Astrocyte (in vitro differentiated cells and primary cell): ENCODE results near the gene PAXIP1. TPM values are rescaled to one million over a fixed set of nuclear protein-coding genes. Genes with fewer than 3 reads are reported as not detected.
A peak's percentile ranks its signal among the peaks of the same experiment; 100 is the strongest.

Source experiments
- DNase-seq: peaks from one replicate; pipeline ENCODE4 v3.0.0-alpha.2; 2010; ENCODE audit warnings: low read depth
- FAIRE-seq: peaks from 2 replicates; lab custom pipeline; 2011; peaks lifted over from hg19 to GRCh38; lab: Jason Lieb, UNC
- H2AFZ ChIP-seq: 2 replicates; pipeline ENCODE4 v1.6.0; 2012; ENCODE audit warnings: low read depth, low read length, inconsistent platforms
- H3K27ac ChIP-seq: 2 replicates; pipeline ENCODE4 v1.5.1; 2011; ENCODE audit warnings: low read depth, low read length, inconsistent platforms
- H3K27me3 ChIP-seq: 2 replicates; pipeline ENCODE4 v1.6.0; 2011; ENCODE audit warnings: low read length, inconsistent platforms; ENCODE audit not compliant: insufficient read depth
- H3K36me3 ChIP-seq: 2 replicates; pipeline ENCODE4 v1.5.1; 2011; ENCODE audit warnings: low read length, inconsistent platforms; ENCODE audit not compliant: insufficient read depth
- H3K4me1 ChIP-seq: 2 replicates; pipeline ENCODE4 v1.5.1; 2011; ENCODE audit warnings: low read length, inconsistent platforms; ENCODE audit not compliant: insufficient read depth
- H3K4me2 ChIP-seq: 2 replicates; pipeline ENCODE4 v1.6.0; 2012; ENCODE audit warnings: low read length, inconsistent platforms
- H3K4me3 ChIP-seq: 2 replicates; pipeline ENCODE4 v1.5.1; 2011; ENCODE audit warnings: low read depth, mild to moderate bottlenecking, low read length, inconsistent platforms; ENCODE audit not compliant: insufficient read depth
- H3K79me2 ChIP-seq: 2 replicates; pipeline ENCODE4 v1.6.0; 2012; ENCODE audit warnings: mild to moderate bottlenecking, low read length, inconsistent platforms; ENCODE audit not compliant: insufficient read depth
- H3K9ac ChIP-seq: 2 replicates; pipeline ENCODE4 v1.6.0; 2012; ENCODE audit warnings: mild to moderate bottlenecking, low read length, inconsistent platforms
- H3K9me3 ChIP-seq: 2 replicates; pipeline ENCODE4 v1.5.1; 2012; ENCODE audit warnings: low read depth, mild to moderate bottlenecking, low read length, inconsistent platforms; ENCODE audit not compliant: insufficient read depth
- H4K20me1 ChIP-seq: 2 replicates; pipeline ENCODE4 v1.6.0; 2012; ENCODE audit warnings: low read length, inconsistent platforms; ENCODE audit not compliant: insufficient read depth
- H3K27ac Mint-ChIP-seq: one replicate; pipeline ENCODE4 v1.8.0; 2021; ENCODE audit warnings: mild to moderate bottlenecking, mixed read lengths; ENCODE audit not compliant: unreplicated experiment
- H3K27me3 Mint-ChIP-seq: one replicate; pipeline ENCODE4 v1.8.0; 2021; ENCODE audit warnings: low read depth, mixed read lengths; ENCODE audit not compliant: unreplicated experiment
- H3K36me3 Mint-ChIP-seq: one replicate; pipeline ENCODE4 v1.8.0; 2021; ENCODE audit warnings: low read depth, mixed read lengths; ENCODE audit not compliant: unreplicated experiment
- H3K4me1 Mint-ChIP-seq: one replicate; pipeline ENCODE4 v1.8.0; 2021; ENCODE audit warnings: low read depth, mixed read lengths; ENCODE audit not compliant: unreplicated experiment
- H3K4me3 Mint-ChIP-seq: one replicate; pipeline ENCODE4 v1.8.0; 2021; ENCODE audit warnings: mild to moderate bottlenecking, moderate library complexity, mixed read lengths; ENCODE audit not compliant: unreplicated experiment
- H3K9me3 Mint-ChIP-seq: one replicate; pipeline ENCODE4 v1.8.0; 2021; ENCODE audit warnings: mild to moderate bottlenecking, mixed read lengths; ENCODE audit not compliant: unreplicated experiment
- EZH2 ChIP-seq: IDR thresholded peaks from 2 replicates; pipeline ENCODE4 v1.6.1; 2012; ENCODE audit warnings: mild to moderate bottlenecking, low read length, inconsistent platforms; ENCODE audit not compliant: insufficient read depth
- total RNA-seq: library from RNA; stranded (reverse); gene quantifications from 2 replicates; pipeline ENCODE4 v1.2.1, GENCODE V29; 2021
- TF ChIP-seq, protein P1 (sequence below): IDR thresholded peaks from 2 replicates; pipeline ENCODE4 v1.5.1; 2011; ENCODE audit warnings: low read depth, mild to moderate bottlenecking, inconsistent platforms, low read length, moderate library complexity; ENCODE audit not compliant: insufficient read depth

The PAXIP1 gene
- total RNA-seq, 1 donor from 2014 or later, result 12.7 TPM

DNA sequence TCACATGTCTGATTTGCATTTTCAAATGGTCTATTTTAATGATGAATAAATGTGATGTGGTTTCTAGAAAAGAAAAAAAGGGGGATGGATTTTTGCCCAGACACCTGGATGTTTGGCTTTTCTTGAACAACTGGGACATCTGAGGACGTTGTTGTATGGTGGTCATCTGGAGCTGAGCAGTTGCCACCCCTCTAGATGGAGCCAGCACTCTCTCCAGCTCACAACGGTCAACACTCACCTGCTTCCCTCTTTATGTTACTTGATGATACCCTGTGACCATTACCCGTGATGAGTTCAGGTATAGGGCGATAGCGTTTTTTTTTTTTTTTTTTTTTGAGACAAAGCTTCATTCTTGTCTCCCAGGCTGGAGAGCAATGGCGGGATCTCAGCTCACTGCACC is 30.1 kb upstream of the PAXIP1 start:
- H3K4me1 ChIP-seq, result no peaks in the 10 kb centered on the region

GRCh38 chr7:155027879-155028278 is 25.0 kb upstream of the PAXIP1 start:
- no peaks in the 10 kb centered on the region for H3K4me1 Mint-ChIP-seq
- no peak for TF ChIP-seq EZH2
- TF ChIP-seq, protein P1, sequence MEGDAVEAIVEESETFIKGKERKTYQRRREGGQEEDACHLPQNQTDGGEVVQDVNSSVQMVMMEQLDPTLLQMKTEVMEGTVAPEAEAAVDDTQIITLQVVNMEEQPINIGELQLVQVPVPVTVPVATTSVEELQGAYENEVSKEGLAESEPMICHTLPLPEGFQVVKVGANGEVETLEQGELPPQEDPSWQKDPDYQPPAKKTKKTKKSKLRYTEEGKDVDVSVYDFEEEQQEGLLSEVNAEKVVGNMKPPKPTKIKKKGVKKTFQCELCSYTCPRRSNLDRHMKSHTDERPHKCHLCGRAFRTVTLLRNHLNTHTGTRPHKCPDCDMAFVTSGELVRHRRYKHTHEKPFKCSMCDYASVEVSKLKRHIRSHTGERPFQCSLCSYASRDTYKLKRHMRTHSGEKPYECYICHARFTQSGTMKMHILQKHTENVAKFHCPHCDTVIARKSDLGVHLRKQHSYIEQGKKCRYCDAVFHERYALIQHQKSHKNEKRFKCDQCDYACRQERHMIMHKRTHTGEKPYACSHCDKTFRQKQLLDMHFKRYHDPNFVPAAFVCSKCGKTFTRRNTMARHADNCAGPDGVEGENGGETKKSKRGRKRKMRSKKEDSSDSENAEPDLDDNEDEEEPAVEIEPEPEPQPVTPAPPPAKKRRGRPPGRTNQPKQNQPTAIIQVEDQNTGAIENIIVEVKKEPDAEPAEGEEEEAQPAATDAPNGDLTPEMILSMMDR, result no peak
- Histone ChIP-seq H3K4me2 (no peak overlapping the region), H3K36me3 (no peaks in the 10 kb centered on the region), H2AFZ (no peak overlapping the region), H3K27ac (no peak overlapping the region), H3K9ac (no peak overlapping the region), H3K79me2 (no peaks in the 10 kb centered on the region), H3K27me3 (no peaks in the 10 kb centered on the region), H3K4me3 (no peak overlapping the region), H4K20me1 (no peaks in the 10 kb centered on the region), H3K9me3 (no peaks in the 10 kb centered on the region), H3K4me1 (no peaks in the 10 kb centered on the region)
- FAIRE-seq (no peak), DNase-seq (no peak)
- peaks cover 5% of the 10 kb centered on the region for H3K9me3 Mint-ChIP-seq
- no peak overlapping the region for H3K4me3 Mint-ChIP-seq
- H3K27ac Mint-ChIP-seq, result no peak overlapping the region
- H3K36me3 Mint-ChIP-seq, result no peaks in the 10 kb centered on the region
- peaks cover 4% of the 10 kb centered on the region for H3K27me3 Mint-ChIP-seq

More for the DNA sequence above, 30.1 kb upstream of the PAXIP1 start:
- no peaks in the 10 kb centered on the region for H3K27me3 ChIP-seq
- no peaks in the 10 kb centered on the region for H3K79me2 ChIP-seq
- H3K9me3 ChIP-seq, result no peaks in the 10 kb centered on the region
- no peak overlapping the region for H3K4me3 ChIP-seq
- Mint-ChIP-seq H3K4me1 (no peaks in the 10 kb centered on the region), H3K4me3 (no peak overlapping the region), H3K9me3 (no peaks in the 10 kb centered on the region), H3K27me3 (no peaks in the 10 kb centered on the region), H3K27ac (no peak overlapping the region), H3K36me3 (no peaks in the 10 kb centered on the region)
- no peak for DNase-seq
- no peak for TF ChIP-seq EZH2
- TF ChIP-seq, protein P1, result no peak
- H2AFZ ChIP-seq, result no peak overlapping the region
- no peaks in the 10 kb centered on the region for H4K20me1 ChIP-seq
- no peak overlapping the region for H3K27ac ChIP-seq
- H3K36me3 ChIP-seq, result no peaks in the 10 kb centered on the region
- FAIRE-seq, result no peak
- H3K9ac ChIP-seq, result no peak overlapping the region
- no peak overlapping the region for H3K4me2 ChIP-seq

- Histone ChIP-seq H4K20me1 (no peaks in the 10 kb centered on the region), H3K9ac (no peak overlapping the region), H3K9me3 (no peaks in the 10 kb centered on the region), H3K4me1 (no peaks in the 10 kb centered on the region), H3K4me3 (no peak overlapping the region), H3K4me2 (no peak overlapping the region), H3K27ac (no peak overlapping the region), H2AFZ (no peak overlapping the region), H3K36me3 (no peaks in the 10 kb centered on the region), H3K27me3 (no peaks in the 10 kb centered on the region), H3K79me2 (no peaks in the 10 kb centered on the region)
- H3K27me3 Mint-ChIP-seq, result peaks cover 4% of the 10 kb centered on the region
- FAIRE-seq (no peak), DNase-seq (no peak)
- H3K4me3 Mint-ChIP-seq, result no peak overlapping the region
- TF ChIP-seq, protein P1, result no peak
- TF ChIP-seq EZH2, result no peak
- peak overlapping the region; percentile 51 for H3K27ac Mint-ChIP-seq
- H3K36me3 Mint-ChIP-seq, result no peaks in the 10 kb centered on the region
- H3K4me1 Mint-ChIP-seq, result no peaks in the 10 kb centered on the region
- peaks cover 5% of the 10 kb centered on the region for H3K9me3 Mint-ChIP-seq
These were observed 18.8 kb upstream of the PAXIP1 start for GRCh38 chr7:155021699-155022145.
